SK-N-MC (cell line): ENCODE data around the gene PRAC1.

Experiments
- EZH2 ChIP-seq: fragments of 200-600 bp; sonication (generic); IDR thresholded peaks from one replicate; pipeline ENCODE4 v1.6.1; 2017; ENCODE audit warnings: antibody characterized with exemption
- FOXP2 ChIP-seq: optimal IDR thresholded peaks from 2 replicates; pipeline ENCODE3; 2011; ENCODE audit warnings: mild to moderate bottlenecking, moderate library complexity; ENCODE audit not compliant: insufficient read depth; ENCODE audit errors: extremely low read length, control extremely low read depth

- TF ChIP-seq EZH2 (no peak), FOXP2 (no peak)
These were observed 29.5 kb upstream of the PRAC1 start for GRCh38 chr17:48751733-48752398.
